Measurements from ENCODE around the gene ZSCAN30. TPM values are rescaled to one million over a fixed set of nuclear protein-coding genes. Genes with fewer than 3 reads are reported as not detected.

Gene ZSCAN30
- total RNA-seq, result 10 to 100 TPM; 17.6 to 39.6 TPM

DNA sequence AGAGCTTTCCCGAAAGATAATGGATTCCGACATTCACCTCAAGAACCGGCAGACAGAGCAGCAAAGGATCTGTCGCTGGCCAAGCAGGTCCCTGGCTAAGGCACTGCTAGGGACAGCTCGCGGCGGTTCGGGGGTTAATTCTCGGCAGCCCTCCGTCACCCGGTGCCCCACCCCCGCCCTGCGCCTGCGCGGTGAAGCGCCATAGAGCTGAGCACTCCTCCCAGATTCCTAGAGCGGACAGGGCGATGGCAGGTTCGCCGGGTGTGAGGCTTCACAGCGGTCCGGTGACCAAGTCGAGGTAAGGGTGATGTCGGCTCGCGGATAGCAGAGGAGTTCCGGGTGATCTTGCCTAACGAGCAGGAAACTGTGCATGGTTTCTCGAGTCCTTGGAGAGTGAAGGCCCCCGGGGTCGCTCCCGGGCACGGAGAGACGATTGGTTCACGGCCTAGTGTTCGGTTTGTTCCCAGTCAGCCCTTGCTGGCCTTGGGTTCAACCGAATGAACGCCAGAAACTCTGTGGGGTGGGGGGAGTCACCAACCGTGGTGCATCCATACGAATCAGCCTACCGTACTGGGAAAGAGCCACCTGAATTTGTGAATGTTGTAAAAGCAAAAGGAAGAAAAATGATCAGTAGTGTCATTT lies at the start of gene ZSCAN30:
TSS of gene ZSCAN30 (minus strand) at position 136 of the 642 bp plus-strand sequence. CDS start 25,877 bp downstream, outside the sequence.
- peaks cover 0 to 15% of the 10 kb centered on the region in 2 donors for H3K9me3 Mint-ChIP-seq
- ATAC-seq, result peak; percentile 97 to 98
- peak; percentile 92 to 94 for DNase-seq (ENCODE audit: low spot score in 2 of 2)
- peaks cover 33 to 68% of the 10 kb centered on the region in 2 donors for H3K36me3 Mint-ChIP-seq
- peak within 1 kb of the TSS; percentile 95 to 98 for H3K27ac Mint-ChIP-seq

DNA sequence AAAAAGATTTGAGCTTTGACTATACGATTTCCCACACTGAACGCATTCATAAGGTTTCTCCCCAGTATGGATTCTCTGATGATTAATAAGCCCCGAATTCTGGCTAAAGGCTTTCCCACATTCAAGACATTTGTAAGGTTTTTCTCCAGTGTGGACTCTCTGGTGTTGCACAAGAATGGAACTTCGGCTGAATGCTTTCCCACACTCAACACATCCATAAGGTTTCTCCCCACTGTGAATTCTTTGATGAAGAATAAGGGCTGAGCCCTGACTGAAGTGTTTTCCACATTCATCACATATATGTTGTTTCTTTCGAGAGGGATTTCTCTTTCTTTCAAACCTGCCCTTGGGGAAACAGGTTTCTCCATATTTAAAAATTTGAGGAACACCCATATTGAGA lies 47.3 kb upstream of the ZSCAN30 start:
- no peak overlapping the region for H3K27ac Mint-ChIP-seq
- ATAC-seq, result no peak
- no peak for DNase-seq (ENCODE audit: low spot score in 2 of 2)

DNA sequence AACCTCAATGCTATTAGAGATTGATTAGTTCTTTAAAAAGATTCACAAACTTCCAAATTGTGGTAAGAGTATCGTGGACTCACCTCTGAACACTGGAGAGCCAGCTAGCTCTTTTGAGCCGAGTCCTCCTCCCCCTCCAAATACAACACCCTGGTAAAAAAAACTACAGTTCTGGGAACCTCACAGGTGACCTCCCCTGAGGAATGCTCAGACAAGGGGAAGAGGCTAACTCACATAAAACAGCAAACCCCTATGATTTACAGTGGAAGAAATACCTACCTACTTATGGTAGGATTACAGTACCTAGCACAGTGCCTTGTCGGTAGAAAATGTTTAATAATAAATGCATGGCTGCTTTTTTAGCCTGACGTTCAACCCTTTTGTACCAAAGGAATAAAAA lies 45.8 kb upstream of the ZSCAN30 start:
- H3K36me3 Mint-ChIP-seq, result peaks cover 40 to 63% of the 10 kb centered on the region in 2 donors

More for the DNA sequence above, 47.3 kb upstream of the ZSCAN30 start:
- Mint-ChIP-seq H3K9me3 (no peaks in the 10 kb centered on the region), H3K36me3 (peaks cover 40 to 63% of the 10 kb centered on the region in 2 donors)

DNA sequence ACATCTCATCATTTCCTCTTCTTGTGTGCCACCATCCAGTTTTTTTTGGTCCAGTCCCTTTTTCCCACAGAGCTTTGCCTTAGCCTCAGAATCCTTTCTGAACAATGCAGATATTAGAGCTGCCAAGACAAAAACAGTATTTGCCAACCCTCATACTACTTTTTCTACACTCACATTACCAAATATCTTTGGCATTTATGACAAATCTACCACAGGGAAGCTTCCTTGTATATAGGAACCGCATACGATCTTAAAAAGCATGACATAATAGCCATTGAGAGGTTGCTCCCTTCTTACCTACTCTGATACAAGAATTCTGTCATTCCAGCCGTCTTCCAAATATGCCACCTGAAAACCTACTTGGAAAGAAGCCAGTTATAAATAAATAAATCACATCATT lies 44.8 kb upstream of the ZSCAN30 start:
- H3K36me3 Mint-ChIP-seq, result peaks cover 39 to 58% of the 10 kb centered on the region in 2 donors
- DNase-seq (ENCODE audit: low spot score in 2 of 2) (no peak), ATAC-seq (no peak)
- no peaks in the 10 kb centered on the region for H3K9me3 Mint-ChIP-seq
- H3K27ac Mint-ChIP-seq, result peak overlapping the region in 1 of 2 donors; percentile 27

More for the DNA sequence above, 45.8 kb upstream of the ZSCAN30 start:
- no peak overlapping the region for H3K27ac Mint-ChIP-seq
- no peaks in the 10 kb centered on the region for H3K9me3 Mint-ChIP-seq
- no peak for ATAC-seq
- no peak for DNase-seq (ENCODE audit: low spot score in 2 of 2)

DNA sequence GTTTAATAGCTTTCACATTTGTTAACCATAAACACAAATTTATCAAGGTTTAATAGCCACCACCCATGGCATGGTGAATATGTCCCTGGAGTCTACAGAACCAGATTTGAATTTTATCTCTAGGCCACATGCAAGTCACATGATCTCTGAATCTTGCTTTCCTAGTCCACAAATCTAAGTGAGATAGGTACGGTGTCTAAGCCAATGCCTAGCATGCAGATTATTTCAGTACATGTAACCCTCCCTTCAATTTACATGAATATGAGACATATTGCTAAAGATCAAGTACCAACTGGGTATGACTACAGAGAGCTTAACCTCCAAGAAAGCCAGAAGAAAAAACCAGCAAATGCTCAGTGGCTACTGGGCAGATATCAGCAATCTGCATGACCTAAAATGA lies 44.2 kb upstream of the ZSCAN30 start:
- Mint-ChIP-seq H3K36me3 (peaks cover 33 to 52% of the 10 kb centered on the region in 2 donors), H3K27ac (peak overlapping the region in 1 of 2 donors; percentile 27), H3K9me3 (no peaks in the 10 kb centered on the region)
- no peak for ATAC-seq
- no peak for DNase-seq (ENCODE audit: low spot score in 2 of 2)

DNA sequence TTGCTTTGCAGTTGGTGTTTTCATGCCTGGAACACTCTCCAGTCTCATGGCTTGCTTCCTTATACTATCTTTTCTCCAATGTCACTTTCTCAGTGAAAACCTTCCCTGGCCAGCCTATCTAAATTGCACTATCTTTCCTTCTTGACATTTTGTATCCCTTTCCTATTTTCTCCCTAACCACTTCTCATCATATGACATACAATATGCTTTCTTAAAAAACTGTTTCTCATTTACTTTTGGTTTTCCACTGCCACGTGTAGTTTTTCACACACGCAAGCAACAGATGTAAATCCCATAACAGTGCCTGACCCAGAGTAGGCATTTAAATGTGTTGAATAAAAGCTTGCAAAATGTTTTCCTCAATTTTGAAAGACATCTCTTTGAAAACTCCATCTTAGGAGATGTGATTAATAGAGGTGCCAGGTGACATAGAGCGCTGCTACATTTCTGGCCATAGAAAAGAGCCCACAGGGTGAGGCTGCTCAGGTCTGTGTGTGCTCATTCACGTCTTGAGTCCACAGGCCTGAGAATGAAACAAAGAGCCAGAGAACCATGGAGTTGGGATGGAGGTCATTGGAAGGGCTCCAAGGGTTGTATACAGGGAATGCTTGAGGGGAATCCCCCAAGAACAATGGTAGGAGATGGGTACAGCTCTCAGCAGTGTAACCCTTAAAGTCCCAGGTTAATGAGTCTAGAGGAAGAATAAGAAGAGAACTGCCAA lies 41.5 kb upstream of the ZSCAN30 start:
- ATAC-seq (no peak), DNase-seq (ENCODE audit: low spot score in 2 of 2) (no peak)
- Mint-ChIP-seq H3K9me3 (no peaks in the 10 kb centered on the region), H3K36me3 (peaks cover 22 to 25% of the 10 kb centered on the region in 2 donors), H3K27ac (no peak overlapping the region)

DNA sequence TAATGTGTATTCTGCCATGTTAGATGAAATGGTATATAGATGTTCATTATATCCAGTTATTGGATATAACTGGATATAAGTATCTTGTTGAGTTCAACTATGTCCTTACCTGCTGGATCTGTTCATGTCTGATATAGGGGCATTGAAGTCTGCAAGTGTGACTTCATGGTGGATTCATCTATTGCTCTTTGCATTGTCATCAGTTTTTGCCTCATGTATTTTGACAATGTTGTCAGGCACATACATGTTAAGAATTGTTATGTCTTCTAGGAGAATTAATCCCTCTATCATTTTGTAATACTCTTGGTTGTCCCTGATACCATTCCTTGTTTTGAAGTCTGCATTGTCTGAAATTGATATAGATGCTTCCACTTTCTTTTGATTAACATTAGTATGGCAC lies 38.8 kb upstream of the ZSCAN30 start:
- H3K9me3 Mint-ChIP-seq, result no peaks in the 10 kb centered on the region
- H3K27ac Mint-ChIP-seq, result no peak overlapping the region
- ATAC-seq (no peak), DNase-seq (ENCODE audit: low spot score in 2 of 2) (no peak)
- H3K36me3 Mint-ChIP-seq, result peaks cover 8 to 10% of the 10 kb centered on the region in 2 donors

DNA sequence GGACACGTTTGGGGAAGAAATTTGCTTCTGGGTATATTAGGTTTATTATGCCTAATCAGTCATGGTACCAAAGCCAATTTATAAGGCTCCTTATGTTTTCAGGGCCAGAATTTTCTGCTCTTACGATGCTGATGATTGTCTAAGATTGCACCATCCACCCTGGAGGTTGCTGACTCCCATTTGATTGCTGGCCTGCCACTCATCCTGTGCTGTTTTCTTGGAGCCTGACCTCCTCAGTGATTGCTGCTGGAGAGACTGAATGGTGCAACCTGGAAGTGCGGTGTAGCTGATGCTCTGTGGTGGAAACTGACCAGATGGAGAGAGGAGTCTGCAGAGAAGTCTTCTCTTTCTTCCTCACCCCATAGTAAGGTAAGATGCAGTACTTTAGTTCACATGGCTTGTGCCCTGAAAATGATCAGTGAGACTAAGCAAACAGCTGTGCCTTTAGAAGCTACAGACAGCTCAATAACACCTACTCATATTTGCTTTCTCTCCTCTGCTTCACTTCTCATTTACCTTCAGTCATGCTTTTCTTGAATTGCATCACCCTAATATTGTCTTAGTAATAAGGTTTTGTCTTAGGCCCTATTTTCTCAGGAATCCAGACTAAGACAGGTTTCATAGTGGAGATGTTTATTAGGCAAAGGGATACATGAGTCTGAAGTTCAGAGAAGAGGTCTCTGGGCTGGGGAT lies 36.8 kb upstream of the ZSCAN30 start:
- DNase-seq (ENCODE audit: low spot score in 2 of 2), result no peak
- H3K9me3 Mint-ChIP-seq, result no peaks in the 10 kb centered on the region
- no peaks in the 10 kb centered on the region for H3K36me3 Mint-ChIP-seq
- H3K27ac Mint-ChIP-seq, result no peak overlapping the region
- peak in 1 of 2 donors; percentile 66 for ATAC-seq

DNA sequence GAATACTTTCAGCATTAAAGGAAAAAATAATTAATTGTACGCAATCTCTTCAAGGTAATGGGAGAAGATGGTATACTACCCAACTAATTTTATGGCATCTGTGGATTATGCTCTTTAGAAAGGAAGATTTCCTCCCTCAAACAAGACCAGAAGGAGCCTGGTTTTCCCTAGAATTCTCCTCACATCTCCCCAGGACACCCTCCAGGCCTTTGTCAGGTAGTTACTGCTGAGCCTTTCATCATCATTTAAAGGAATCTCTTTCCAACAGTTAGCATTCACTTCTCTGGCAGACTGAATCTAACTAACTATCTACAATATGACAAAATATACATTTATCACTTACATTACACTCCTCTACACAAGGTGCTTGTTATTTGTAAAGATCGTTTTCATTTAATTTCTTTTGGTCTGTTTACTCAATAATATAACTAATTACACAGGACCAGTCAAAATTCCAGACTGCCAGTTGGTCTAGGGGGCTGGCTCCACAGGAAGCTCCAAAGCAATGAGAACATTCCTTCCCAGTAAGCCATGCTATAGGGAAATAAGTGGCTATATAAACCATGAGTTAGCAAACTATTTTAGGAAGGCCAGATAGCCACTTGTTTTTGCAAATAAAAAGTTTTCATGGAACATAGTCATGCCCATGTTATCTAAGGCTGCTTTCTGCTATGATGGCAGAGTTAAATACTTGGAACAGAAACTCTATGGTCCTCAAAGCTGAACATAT lies 35.1 kb upstream of the ZSCAN30 start:
- no peaks in the 10 kb centered on the region for H3K36me3 Mint-ChIP-seq
- no peak for DNase-seq (ENCODE audit: low spot score in 2 of 2)
- H3K9me3 Mint-ChIP-seq, result no peaks in the 10 kb centered on the region
- H3K27ac Mint-ChIP-seq, result no peak overlapping the region
- no peak for ATAC-seq

DNA sequence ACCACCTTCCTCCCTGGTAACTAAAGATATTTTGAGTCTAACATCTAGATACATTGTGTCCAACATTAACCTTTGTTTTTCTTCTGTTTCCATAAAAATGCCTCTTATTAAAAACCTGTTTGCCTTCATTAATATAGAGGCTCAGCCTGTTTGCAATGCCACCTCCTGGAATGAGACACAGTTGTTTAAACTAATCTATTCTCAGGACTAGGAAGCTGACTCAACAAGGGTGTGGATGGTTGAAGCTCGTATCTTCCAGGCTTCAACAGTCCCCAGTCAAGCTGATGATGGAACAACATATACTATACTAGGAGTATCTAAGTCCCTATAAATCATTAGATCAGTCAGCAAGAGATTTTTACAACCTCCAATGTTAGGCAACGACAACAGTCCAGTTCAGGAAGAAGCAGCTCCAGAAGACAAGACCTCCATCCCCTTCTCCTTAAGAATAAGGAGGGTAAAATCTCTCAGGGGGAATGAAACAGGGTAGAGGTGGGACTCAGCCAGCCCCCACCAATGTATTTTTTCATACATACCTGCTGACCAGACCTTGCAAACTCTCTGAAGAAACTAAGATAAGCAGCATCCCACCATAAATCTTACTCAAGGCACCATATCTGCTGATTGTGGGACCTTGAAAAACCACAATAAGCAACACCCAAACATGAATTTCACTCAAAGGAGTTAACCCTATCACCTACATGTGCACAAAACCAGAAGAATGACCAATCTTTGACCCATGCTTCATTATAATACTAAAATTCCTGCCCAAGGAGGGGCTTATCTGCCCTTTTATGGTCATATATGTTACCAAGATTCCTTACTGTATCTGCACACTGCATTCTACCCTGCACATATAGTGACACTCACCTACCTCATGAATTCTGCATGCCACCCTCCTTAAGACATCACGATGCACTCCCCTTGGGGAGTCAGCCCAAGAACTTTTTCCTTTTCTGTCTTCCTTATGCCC lies 32.7 kb upstream of the ZSCAN30 start:
- no peaks in the 10 kb centered on the region for H3K9me3 Mint-ChIP-seq
- H3K27ac Mint-ChIP-seq, result no peak overlapping the region
- no peaks in the 10 kb centered on the region for H3K36me3 Mint-ChIP-seq
- ATAC-seq (no peak), DNase-seq (ENCODE audit: low spot score in 2 of 2) (no peak)

DNA sequence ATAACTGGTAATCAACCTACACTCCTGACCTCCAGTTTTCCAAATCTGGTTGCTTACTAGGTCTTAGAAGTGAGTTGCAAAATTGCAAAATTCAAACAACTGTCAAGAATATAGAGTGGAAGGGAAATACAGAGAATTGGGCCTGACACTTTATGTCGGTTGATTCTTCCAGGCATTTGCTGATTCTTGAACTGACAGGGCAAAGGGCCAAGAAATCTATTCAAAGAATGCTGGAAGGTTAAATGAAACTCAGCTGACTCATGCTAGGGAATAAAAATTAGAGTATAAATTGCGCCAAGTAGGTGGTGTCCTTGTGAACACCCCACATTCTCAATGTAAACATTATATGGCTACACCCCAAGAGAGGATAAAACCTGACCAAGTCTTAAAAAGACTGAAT lies 21.5 kb upstream of the ZSCAN30 start:
- peaks cover 42 to 49% of the 10 kb centered on the region in 2 donors for H3K9me3 Mint-ChIP-seq
- no peak for ATAC-seq
- H3K27ac Mint-ChIP-seq, result no peak overlapping the region

DNA sequence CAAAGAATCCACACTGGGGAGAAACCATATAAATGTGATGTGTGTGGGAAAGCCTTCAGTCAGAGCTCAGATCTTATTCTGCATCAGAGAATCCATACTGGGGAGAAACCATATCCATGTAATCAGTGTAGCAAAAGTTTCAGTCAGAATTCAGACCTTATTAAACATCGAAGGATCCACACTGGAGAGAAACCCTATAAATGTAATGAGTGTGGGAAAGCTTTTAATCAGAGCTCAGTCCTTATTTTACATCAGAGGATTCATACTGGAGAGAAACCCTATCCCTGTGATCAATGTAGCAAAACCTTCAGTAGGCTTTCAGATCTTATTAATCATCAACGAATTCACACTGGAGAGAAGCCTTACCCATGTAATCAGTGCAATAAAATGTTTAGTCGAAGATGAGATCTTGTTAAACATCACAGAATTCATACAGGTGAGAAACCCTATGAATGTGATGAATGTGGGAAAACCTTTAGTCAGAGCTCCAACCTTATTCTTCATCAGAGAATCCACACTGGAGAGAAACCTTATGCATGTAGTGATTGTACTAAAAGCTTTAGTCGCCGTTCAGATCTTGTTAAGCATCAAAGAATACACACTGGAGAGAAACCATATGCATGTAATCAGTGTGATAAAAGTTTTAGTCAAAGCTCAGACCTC lies 16.7 kb upstream of the ZSCAN30 start:
- no peak for DNase-seq (ENCODE audit: low spot score in 2 of 2)
- Mint-ChIP-seq H3K9me3 (peaks cover 49 to 56% of the 10 kb centered on the region in 2 donors), H3K36me3 (peaks cover 76 to 93% of the 10 kb centered on the region in 2 donors)

More for the DNA sequence above, 21.5 kb upstream of the ZSCAN30 start:
- peaks cover 53 to 57% of the 10 kb centered on the region in 2 donors for H3K36me3 Mint-ChIP-seq
- DNase-seq (ENCODE audit: low spot score in 2 of 2), result no peak

DNA sequence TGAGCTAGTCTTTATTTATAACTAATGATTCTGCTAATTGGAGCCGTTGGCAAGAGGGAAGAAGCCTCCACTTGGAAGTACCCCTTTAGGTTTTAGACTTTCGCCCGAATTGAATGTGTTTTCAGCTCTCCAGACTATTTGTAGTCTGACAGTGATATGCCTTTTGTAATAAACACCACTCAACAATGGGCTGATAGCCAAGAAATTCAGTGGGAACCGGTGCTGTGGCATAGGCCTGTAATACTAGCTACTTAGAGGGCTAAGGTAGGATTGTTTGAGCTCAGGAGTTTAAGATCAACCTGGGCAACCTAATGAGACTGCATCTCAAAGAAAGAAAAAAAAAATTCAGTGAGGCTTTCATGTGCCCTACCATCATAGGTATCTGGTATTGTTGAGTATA lies 13.6 kb upstream of the ZSCAN30 start:
- peaks cover 71 to 96% of the 10 kb centered on the region in 2 donors for H3K36me3 Mint-ChIP-seq
- DNase-seq (ENCODE audit: low spot score in 2 of 2) (no peak), ATAC-seq (no peak)
- H3K9me3 Mint-ChIP-seq, result peaks cover 40 to 47% of the 10 kb centered on the region in 2 donors
- no peak overlapping the region for H3K27ac Mint-ChIP-seq

More for the DNA sequence above, 16.7 kb upstream of the ZSCAN30 start:
- ATAC-seq, result no peak
- H3K27ac Mint-ChIP-seq, result no peak overlapping the region

DNA sequence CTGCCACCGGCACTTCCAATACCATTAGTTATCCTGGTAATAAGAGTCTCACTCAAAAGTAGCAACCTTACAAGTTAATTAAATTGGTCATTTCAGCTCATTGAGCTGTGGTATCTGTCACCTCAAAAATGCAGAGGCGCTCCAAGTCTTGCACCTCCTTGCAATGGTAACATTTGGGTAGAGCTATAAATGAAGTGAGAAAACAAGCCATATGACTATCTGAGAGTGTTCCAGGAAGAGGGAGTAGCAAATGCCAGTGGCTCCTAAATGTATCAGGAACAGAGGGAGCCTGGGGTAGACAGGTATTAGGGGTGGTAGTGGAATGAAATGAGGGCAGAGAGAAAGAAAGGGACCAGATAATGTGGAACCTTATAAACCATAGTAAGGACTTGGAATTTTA lies 6.0 kb upstream of the ZSCAN30 start:
- Mint-ChIP-seq H3K9me3 (peaks cover 6 to 26% of the 10 kb centered on the region in 2 donors), H3K36me3 (peaks cover 47 to 67% of the 10 kb centered on the region in 2 donors), H3K27ac (no peak overlapping the region)
- DNase-seq (ENCODE audit: low spot score in 2 of 2), result no peak
- no peak for ATAC-seq

DNA sequence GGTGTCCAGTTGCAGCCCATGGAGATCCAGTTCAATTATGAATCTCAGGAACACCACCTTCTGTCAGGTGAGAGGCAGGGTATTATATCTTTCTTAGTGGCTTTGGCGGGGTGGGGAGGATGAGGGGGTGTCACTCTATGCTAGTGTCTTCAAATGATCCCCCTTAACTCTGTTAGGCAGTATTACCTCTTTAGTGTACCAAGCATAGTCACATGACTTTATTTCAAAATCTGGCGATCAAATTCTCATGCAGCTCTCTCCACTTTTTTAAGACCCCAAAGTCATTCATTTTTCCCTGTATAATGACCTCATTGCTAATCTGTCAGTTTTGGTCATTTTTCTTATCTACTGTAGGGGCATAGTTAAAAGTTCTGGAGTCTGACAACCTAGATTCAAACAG lies 1.1 kb upstream of the ZSCAN30 start:
- Mint-ChIP-seq H3K36me3 (peaks cover 43 to 68% of the 10 kb centered on the region in 2 donors), H3K27ac (peak overlapping the region; percentile 70 to 95), H3K9me3 (peaks cover 2 to 17% of the 10 kb centered on the region in 2 donors)
- DNase-seq (ENCODE audit: low spot score in 2 of 2) (no peak), ATAC-seq (no peak)
